Mucosa of gallbladder (tissue), 1 donor: ENCODE data around the gene NXN. TPM values are rescaled to one million over a fixed set of nuclear protein-coding genes. Genes with fewer than 3 reads are reported as not detected.
"Not testable (repeated sequence)": the region's sequence is repeated elsewhere in the genome, so short reads cannot be mapped to it uniquely, and the experiment has no call there.

Experiments
- DNase-seq: peaks from one replicate; pipeline ENCODE4 v3.0.0-alpha.2; 2020; ENCODE audit warnings: low spot score
- total RNA-seq: library from RNA; stranded (reverse); gene quantifications from one replicate; pipeline ENCODE4 v1.2.1, GENCODE V29; 2021
- donor health status: DM: no; HTN: no; CAD: no.

Gene NXN
- total RNA-seq, 1 donor from 2014 or later: 46.0 TPM

DNA sequence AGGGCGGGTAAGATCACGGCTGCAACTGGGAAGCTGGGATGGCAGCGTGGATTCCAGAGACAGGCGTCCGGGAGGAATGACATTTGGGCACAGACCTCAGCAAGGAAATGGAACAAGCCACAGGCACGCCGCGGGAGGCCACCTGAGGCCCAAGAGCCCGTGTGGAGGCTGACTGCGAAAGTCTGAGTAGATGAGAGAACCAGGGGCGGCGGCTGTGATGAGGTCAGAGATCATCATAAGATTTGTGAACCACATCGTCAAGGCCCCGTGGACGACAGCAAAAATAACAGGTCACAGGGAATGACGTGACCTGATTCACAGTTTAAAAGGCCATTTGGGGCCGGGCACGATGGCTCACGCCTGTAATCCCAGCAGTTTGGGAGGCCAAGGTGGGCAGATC, 149.2 kb downstream of the NXN start:
- DNase-seq: no peak

DNA sequence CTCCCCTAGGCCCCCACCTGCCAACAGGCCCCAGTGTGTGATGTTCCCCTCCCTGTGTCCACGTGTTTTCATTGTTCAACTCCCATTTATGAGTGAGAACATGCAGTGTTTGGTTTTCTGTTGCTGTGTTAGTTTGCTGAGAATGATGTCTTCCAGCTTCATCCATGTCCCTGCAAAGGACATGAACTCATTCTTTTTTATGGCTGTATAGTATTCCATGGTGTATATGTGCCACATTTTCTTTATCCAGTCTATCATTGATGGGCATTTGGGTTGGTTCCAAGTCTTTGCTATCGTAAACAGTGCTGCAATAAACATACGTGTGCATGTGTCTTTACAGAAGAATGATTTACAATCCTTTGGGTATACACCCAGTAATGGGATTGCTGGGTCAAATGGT, 150.0 kb downstream of the NXN start:
- DNase-seq: not testable (repeated sequence)

DNA sequence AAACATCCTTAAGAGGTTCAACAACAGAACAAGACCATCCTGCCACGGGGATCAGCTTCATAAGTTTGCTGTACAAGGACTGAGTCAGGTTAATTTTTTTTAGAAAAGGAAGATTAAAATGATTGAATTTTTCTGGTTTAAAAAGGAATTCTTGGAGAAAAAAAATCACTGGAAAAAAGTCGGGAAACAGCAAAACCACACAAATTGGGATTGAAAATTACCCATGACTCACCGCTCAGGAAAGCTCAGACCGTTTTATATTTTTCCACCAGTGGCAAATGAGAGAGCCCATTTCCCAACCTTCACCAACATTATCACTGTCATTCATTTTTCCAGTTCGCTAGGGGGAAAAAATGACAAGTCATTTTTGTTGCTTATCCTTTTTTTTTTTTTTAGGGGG, 150.8 kb downstream of the NXN start:
- DNase-seq: no peak

GRCh38 chr17:826778-827177, 152.8 kb downstream of the NXN start:
- DNase-seq: no peak

GRCh38 chr17:825216-825615, 154.4 kb downstream of the NXN start:
- DNase-seq: no peak

- no peak for DNase-seq
Observed at GRCh38 chr17:824378-824777, 155.2 kb downstream of the NXN start.

DNA sequence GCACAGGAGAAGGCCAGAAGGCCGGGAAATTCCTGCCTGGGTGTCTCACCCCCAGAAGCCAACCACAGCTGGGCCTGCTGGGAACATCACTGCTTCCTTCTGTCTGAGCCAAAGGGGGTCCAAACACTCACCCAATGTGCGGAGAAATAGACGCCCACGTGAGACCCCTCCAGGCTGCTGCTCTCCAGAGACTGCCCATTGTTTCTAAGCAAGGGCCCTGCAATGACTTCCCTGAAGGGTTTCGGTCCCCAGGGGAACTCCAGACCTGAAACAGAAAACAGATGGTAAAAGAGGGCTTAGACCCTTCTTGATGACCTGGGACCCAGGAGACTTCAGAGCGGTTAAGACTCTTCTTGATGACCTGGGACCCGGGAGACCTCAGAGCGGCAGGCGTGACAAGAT, 156.1 kb downstream of the NXN start:
- DNase-seq: no peak

GRCh38 chr17:819251-819650, 160.3 kb downstream of the NXN start:
- no peak for DNase-seq

DNA sequence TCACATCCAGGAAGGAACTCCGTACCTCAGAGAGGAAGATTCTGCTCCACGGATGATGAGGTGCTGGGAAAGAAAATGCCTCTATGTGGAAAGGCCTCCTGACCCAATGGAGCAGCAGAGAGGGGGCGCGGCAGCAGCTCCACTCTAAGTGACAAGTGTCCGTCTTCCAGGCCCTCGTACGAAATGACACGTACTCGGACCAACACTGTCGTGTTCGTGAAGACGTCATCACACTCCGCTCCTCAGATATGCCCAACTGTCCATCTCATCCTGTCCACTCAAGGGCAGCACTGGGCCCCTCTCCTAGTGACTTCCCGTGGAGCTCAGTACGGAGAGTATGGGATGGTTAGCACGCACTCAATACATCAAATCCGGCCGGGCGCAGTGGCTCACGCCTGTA, 165.2 kb downstream of the NXN start:
- no peak for DNase-seq

GRCh38 chr17:812638-813204, 166.9 kb downstream of the NXN start:
- no peak for DNase-seq

DNA sequence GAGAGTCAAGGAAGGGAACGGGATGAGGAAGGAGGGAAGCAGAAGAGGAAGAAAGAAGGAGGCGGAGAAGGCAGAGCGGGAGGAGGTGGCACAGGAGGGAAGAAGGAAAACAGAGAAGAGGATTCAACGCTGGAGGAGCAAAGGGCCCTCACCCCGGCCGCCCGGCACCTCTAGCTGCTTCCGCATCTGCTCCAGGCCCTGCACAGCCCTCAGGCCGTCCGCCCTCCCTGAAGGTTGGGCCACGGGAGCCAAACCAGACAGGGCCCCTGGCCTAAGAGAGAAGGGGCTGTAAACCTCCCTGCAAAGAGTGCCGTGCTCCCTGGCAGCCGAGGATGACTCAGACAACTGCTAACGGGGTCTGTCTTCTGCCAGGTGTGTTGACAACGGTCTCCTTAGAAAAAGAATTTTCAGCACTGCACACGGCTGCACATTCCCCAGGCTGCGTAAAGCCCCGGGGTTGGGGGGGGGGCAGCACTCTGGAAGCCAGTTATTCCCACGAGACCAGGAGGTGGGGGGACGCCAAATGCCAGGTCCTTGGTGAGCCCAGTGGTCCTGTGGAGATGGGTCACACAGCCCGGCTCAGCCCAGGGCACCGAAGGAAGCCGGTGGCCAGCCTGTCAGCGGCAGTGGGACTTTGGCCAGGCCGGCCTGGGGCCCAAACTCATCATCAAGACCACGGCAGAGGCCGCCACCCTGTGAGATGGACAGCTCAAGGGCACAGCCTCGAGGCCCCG, 168.4 kb downstream of the NXN start:
- DNase-seq: no peak

- no peak for DNase-seq
Observed at GRCh38 chr17:807523-808294, 171.9 kb downstream of the NXN start.

GRCh38 chr17:806781-807522, 172.6 kb downstream of the NXN start:
- DNase-seq: no peak

DNA sequence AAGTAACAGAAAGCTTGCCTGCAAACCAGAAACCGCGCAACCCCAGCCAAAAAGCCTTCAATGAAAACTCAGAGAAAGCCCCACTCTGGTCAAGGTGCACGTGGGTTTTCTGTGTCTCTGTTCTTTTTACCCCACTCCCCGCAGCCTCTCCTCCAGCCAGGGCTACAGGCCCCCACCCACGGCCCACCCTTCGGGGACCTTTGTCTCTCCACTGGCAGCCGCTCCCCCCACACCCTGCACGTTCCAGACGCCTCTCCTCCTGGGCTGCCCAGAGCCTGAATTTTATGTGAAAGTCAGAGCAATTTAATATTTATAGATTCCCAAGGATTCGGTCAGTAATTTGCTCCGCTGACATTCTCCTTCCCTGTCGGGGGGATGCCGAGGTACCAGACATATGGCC, 173.2 kb downstream of the NXN start:
- no peak for DNase-seq

- not testable (repeated sequence) for DNase-seq
Observed at GRCh38 chr17:805886-806285, 173.7 kb downstream of the NXN start.

GRCh38 chr17:804541-805435, 174.8 kb downstream of the NXN start:
- DNase-seq: no peak

GRCh38 chr17:802901-803881, 176.4 kb downstream of the NXN start:
- DNase-seq: no peak

- DNase-seq: no peak
Observed at GRCh38 chr17:802481-802880, 177.1 kb downstream of the NXN start.

DNA sequence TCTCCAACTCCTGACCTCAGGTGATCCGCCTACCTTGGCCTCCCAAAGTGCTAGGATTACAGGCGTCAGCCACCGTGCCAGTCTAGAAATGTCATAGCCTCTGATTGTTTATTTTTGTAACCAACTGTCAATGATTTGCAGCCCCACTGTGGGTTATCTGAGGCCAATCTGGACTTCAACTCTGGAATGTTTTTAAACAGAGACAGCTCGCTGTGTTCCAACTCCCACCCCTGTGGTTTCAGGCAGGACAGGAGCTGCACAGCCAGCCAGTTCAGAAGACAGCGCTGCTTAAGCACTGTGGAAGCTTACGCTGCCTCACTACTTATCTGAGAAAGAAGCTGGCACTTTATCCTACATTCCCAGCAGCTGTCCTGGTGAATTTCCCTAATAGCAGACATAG, 177.9 kb downstream of the NXN start:
- no peak for DNase-seq
